Smooth muscle cell (in vitro differentiated cells): Measurements from ENCODE around the gene ANXA7. TPM values are rescaled to one million over a fixed set of nuclear protein-coding genes. Genes with fewer than 3 reads are reported as not detected.

Experiments
- DNase-seq: peaks from one replicate; lab custom pipeline; 2025; ENCODE audit not compliant: unreplicated experiment; lab: John Stamatoyannopoulos, UW
- H2AFZ ChIP-seq: fragments of 200-600 bp; sonication (generic); 2 replicates; pipeline ENCODE4 v1.6.0; 2016; ENCODE audit warnings: antibody characterized with exemption, low read depth, mild to moderate bottlenecking
- H3F3A ChIP-seq: fragments of 200-600 bp; sonication (generic); 2 replicates; pipeline ENCODE4 v1.6.0; 2017; ENCODE audit warnings: antibody characterized with exemption, low read depth
- H3K27ac ChIP-seq: fragments of 200-600 bp; sonication (generic); 2 replicates; pipeline ENCODE4 v1.5.1; 2016; ENCODE audit warnings: low read depth, mild to moderate bottlenecking
- H3K27me3 ChIP-seq: fragments of 200-600 bp; sonication (generic); 2 replicates; pipeline ENCODE4 v1.6.1; 2016; ENCODE audit warnings: low read depth, mild to moderate bottlenecking
- H3K36me3 ChIP-seq: fragments of 200-600 bp; sonication (generic); 2 replicates; pipeline ENCODE4 v1.5.1; 2016; ENCODE audit warnings: low read depth
- H3K4me1 ChIP-seq: fragments of 200-600 bp; sonication (generic); 2 replicates; pipeline ENCODE4 v1.5.1; 2016; ENCODE audit warnings: low read depth
- H3K4me2 ChIP-seq: fragments of 200-600 bp; sonication (generic); 2 replicates; pipeline ENCODE4 v1.6.0; 2016; ENCODE audit warnings: mild to moderate bottlenecking
- H3K4me3 ChIP-seq: fragments of 200-600 bp; sonication (generic); 2 replicates; pipeline ENCODE4 v1.5.1; 2016; ENCODE audit warnings: mild to moderate bottlenecking
- H3K79me2 ChIP-seq: fragments of 200-600 bp; sonication (generic); 2 replicates; pipeline ENCODE4 v1.6.0; 2016; ENCODE audit warnings: low read depth, mild to moderate bottlenecking
- H3K9ac ChIP-seq: fragments of 200-600 bp; sonication (generic); 2 replicates; pipeline ENCODE4 v1.6.0; 2016; ENCODE audit warnings: low read depth
- H3K9me3 ChIP-seq: fragments of 200-600 bp; sonication (generic); replicated peaks from 2 replicates; pipeline ENCODE4 v1.5.1; 2016; ENCODE audit warnings: low read depth
- H4K20me1 ChIP-seq: fragments of 200-600 bp; sonication (generic); 2 replicates; pipeline ENCODE4 v1.6.0; 2016; ENCODE audit warnings: low read depth
- WGBS: methylation state at CpG from one replicate; pipeline ENCODE4 v1.1.7; 2016; ENCODE audit warnings: low lambda C conversion rate; 5-methylcytosine and 5-hydroxymethylcytosine counted together
- polyA plus RNA-seq: library from polyadenylated mRNA; unstranded; fragments of >200 nt; fragmentation: Nextera tagmentation; extraction: Ambion mirVana; gene quantifications from 2 replicates; pipeline ENCODE4 v1.2.1, GENCODE V29; 2016
- total RNA-seq: library from RNA; depleted of rRNA; stranded (reverse); fragments of >200 nt; gene quantifications from 2 replicates; pipeline ENCODE4 v1.2.3, GENCODE V29; 2014
- TF ChIP-seq, protein P1 (sequence below): fragments of 200-600 bp; sonication (generic); IDR thresholded peaks from 2 replicates; pipeline ENCODE4 v1.5.1; 2017; ENCODE audit warnings: borderline replicate concordance, mild to moderate bottlenecking, antibody characterized with exemption; ENCODE audit not compliant: insufficient read depth, poor library complexity, severe bottlenecking

The ANXA7 gene
- total and polyA plus RNA-seq, 2 experiments from 2014 or later, result 52.6 to 57.6 TPM

DNA sequence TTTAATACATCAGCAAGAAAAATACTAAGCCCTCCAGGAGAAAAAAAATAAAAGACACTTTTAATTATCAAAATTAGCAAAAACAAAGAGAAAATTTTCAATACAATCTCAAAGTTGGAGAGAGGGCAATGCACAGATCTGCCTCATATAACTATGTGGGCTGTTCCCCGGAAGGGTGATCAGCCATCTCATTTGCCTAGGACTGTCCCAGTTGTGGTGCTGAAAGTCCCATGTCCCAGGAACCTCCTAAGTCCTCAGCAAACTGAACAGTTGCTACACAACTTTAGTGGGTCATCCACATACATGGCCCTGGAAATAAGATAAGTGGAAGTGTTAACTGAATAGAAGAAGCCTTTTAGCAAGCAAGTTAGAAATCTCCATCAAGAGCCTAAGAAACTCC lies 69.6 kb downstream of the ANXA7 start:
- H4K20me1 ChIP-seq, result no peaks in the 10 kb centered on the region
- H3K36me3 ChIP-seq, result no peaks in the 10 kb centered on the region
- no peaks in the 10 kb centered on the region for H3K9me3 ChIP-seq
- no peak overlapping the region for H2AFZ ChIP-seq
- no peaks in the 10 kb centered on the region for H3K4me1 ChIP-seq
- no peak for DNase-seq
- TF ChIP-seq, protein P1, sequence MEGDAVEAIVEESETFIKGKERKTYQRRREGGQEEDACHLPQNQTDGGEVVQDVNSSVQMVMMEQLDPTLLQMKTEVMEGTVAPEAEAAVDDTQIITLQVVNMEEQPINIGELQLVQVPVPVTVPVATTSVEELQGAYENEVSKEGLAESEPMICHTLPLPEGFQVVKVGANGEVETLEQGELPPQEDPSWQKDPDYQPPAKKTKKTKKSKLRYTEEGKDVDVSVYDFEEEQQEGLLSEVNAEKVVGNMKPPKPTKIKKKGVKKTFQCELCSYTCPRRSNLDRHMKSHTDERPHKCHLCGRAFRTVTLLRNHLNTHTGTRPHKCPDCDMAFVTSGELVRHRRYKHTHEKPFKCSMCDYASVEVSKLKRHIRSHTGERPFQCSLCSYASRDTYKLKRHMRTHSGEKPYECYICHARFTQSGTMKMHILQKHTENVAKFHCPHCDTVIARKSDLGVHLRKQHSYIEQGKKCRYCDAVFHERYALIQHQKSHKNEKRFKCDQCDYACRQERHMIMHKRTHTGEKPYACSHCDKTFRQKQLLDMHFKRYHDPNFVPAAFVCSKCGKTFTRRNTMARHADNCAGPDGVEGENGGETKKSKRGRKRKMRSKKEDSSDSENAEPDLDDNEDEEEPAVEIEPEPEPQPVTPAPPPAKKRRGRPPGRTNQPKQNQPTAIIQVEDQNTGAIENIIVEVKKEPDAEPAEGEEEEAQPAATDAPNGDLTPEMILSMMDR, result no peak
- no peak overlapping the region for H3K9ac ChIP-seq
- H3K4me3 ChIP-seq, result no peak overlapping the region
- no peak overlapping the region for H3K27ac ChIP-seq
- H3K27me3 ChIP-seq, result no peaks in the 10 kb centered on the region
- WGBS, result 92% methylated on average over 1 of the region's 1 CpG
- no peaks in the 10 kb centered on the region for H3K79me2 ChIP-seq
- H3F3A ChIP-seq, result no peaks in the 10 kb centered on the region
- H3K4me2 ChIP-seq, result no peak overlapping the region

DNA sequence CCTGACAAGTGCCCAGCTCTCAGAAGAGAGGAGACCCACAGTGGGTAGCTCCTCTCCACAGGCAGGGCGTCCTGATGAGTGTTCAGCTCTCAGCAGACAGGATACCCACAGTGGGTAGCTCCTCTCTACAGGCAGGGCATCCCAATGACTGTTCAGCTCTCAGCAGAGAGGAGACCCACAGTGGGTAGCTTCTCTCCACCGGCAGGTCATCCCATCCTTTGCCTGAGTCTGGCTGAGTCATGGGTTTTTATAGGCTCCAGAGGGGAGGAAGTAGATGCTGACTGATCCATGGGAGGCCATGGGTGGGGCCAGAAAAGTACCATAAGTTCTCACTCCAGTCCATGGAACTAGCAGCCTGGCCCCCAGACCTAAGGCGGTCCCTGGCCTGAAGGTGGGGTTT lies 73.7 kb downstream of the ANXA7 start:
- Histone ChIP-seq H3K4me1 (no peaks in the 10 kb centered on the region), H3F3A (no peaks in the 10 kb centered on the region), H4K20me1 (no peaks in the 10 kb centered on the region), H2AFZ (no peak overlapping the region), H3K27me3 (no peaks in the 10 kb centered on the region), H3K9ac (no peak overlapping the region), H3K27ac (no peak overlapping the region), H3K4me2 (no peak overlapping the region), H3K79me2 (no peaks in the 10 kb centered on the region), H3K36me3 (no peaks in the 10 kb centered on the region), H3K9me3 (no peaks in the 10 kb centered on the region), H3K4me3 (no peak overlapping the region)
- DNase-seq, result no peak
- 89% methylated on average over 3 of the region's 3 CpGs for WGBS
- TF ChIP-seq, protein P1, result no peak

DNA sequence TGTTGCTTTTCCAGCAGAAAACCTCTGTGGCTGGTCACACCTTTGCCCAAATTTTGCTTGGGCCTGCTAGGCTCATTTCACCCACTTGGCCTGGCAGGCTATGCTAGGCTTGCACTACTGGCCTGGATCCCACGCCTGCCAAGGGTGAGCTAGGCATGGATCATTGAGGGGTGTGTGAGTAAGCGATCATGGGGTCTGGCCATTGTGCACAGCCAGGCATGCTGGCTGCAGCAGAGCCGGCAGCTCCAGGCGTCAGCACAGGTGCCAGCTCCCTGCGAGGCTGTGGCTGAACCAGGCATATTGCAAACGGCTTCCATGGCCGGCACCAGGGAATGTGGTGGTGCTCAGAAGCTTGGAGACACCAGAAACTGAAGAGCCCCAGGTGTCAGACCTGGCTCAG lies 74.4 kb downstream of the ANXA7 start:
- no peak overlapping the region for H3K4me3 ChIP-seq
- H3K9ac ChIP-seq, result no peak overlapping the region
- no peaks in the 10 kb centered on the region for H3K27me3 ChIP-seq
- TF ChIP-seq, protein P1, result no peak
- no peaks in the 10 kb centered on the region for H3F3A ChIP-seq
- no peaks in the 10 kb centered on the region for H3K4me1 ChIP-seq
- H3K79me2 ChIP-seq, result no peaks in the 10 kb centered on the region
- H3K4me2 ChIP-seq, result no peak overlapping the region
- no peak overlapping the region for H3K27ac ChIP-seq
- no peaks in the 10 kb centered on the region for H3K9me3 ChIP-seq
- no peaks in the 10 kb centered on the region for H4K20me1 ChIP-seq
- H2AFZ ChIP-seq, result no peak overlapping the region
- WGBS, result 86% methylated on average over 7 of the region's 7 CpGs
- no peaks in the 10 kb centered on the region for H3K36me3 ChIP-seq
- DNase-seq, result no peak

DNA sequence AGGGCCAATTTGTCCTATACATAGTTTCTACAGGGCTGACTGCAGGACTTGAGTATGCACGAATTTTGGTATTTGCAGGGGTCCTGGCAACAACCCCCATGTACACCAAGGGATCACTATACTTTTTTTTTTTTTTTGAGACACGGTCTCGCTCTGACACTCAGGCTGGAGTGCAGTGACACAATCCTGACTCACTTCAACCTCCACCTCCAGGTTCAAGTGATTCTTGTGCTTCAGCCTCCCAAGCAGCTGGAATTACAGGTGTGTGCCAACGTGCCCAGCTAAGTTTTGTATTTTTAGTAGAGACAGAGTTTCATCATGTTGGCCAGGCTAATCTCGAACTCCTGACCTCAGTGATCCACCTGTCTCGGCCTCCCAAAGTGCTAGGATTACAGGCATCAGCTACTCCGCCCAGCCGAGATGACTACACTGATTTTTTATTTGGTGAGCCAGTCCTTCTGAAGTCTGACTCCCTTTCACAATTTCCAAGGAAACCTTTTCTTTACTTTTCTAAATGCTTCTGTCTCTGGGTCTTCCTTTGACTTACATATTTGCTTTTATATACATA lies 75.0 kb downstream of the ANXA7 start:
- DNase-seq, result no peak

More for the DNA sequence above, 75.0 kb downstream of the ANXA7 start:
- H3K4me3 ChIP-seq, result no peak overlapping the region
- peaks cover 4% of the 10 kb centered on the region for H3K27me3 ChIP-seq
- H3F3A ChIP-seq, result no peaks in the 10 kb centered on the region
- H3K4me1 ChIP-seq, result no peaks in the 10 kb centered on the region
- H3K9ac ChIP-seq, result no peak overlapping the region
- H4K20me1 ChIP-seq, result no peaks in the 10 kb centered on the region
- H3K4me2 ChIP-seq, result no peak overlapping the region
- no peaks in the 10 kb centered on the region for H3K79me2 ChIP-seq
- no peaks in the 10 kb centered on the region for H3K9me3 ChIP-seq
- no peak overlapping the region for H3K27ac ChIP-seq
- no peak overlapping the region for H2AFZ ChIP-seq
- TF ChIP-seq, protein P1, result no peak
- 90% methylated on average over 8 of the region's 8 CpGs for WGBS
- no peaks in the 10 kb centered on the region for H3K36me3 ChIP-seq
